Measurements from ENCODE around the gene TRAFD1. TPM values are rescaled to one million over a fixed set of nuclear protein-coding genes. Genes with fewer than 3 reads are reported as not detected.

Gene TRAFD1
- total RNA-seq, 4 donors from 2014 or later, result 8.9 to 17.7 (median 14.5) TPM

- ATAC-seq, result no peak
- Histone ChIP-seq H3K27ac (no peak overlapping the region), H3K27me3 (no peaks in the 10 kb centered on the region), H3K4me3 (no peak overlapping the region), H3K9me3 (no peaks in the 10 kb centered on the region), H3K36me3 (peaks cover 2 to 53% of the 10 kb centered on the region in 2 donors), H3K4me1 (peaks cover 11 to 13% of the 10 kb centered on the region in 2 donors)
- TF ChIP-seq CTCF (IDR thresholded peaks at IDR 0.05 in 4 of 5, conservative IDR thresholded peaks at IDR 0.05 in 1 of 5) (no peak), POLR2A (IDR thresholded peaks at IDR 0.05) (no peak)
- no peak for DNase-seq
- intact Hi-C loops (cut with DNase I; ENCODE audit: low total_unique reads) (no loop called here), in situ Hi-C loops (cut with MboI; ENCODE audit: low sequenced_read_pairs in 4 of 4) (no loop called here)
These were observed 53.4 kb downstream of the TRAFD1 start for GRCh38 chr12:112178796-112179195.

GRCh38 chr12:112179341-112179740 is 54.0 kb downstream of the TRAFD1 start:
- no peak for TF ChIP-seq CTCF (IDR thresholded peaks at IDR 0.05 in 4 of 5, conservative IDR thresholded peaks at IDR 0.05 in 1 of 5)
- no peak for TF ChIP-seq POLR2A (IDR thresholded peaks at IDR 0.05)
- no peak overlapping the region for H3K27ac ChIP-seq
- H3K36me3 ChIP-seq, result peaks cover 2 to 55% of the 10 kb centered on the region in 2 donors
- no peak overlapping the region for H3K4me3 ChIP-seq
- in situ Hi-C loops (cut with MboI; ENCODE audit: low sequenced_read_pairs in 4 of 4), result no loop called here
- H3K27me3 ChIP-seq, result no peaks in the 10 kb centered on the region
- DNase-seq (no peak), ATAC-seq (no peak)
- peaks cover 11 to 16% of the 10 kb centered on the region in 2 donors for H3K4me1 ChIP-seq
- intact Hi-C loops (cut with DNase I; ENCODE audit: low total_unique reads), result no loop called here
- H3K9me3 ChIP-seq, result no peaks in the 10 kb centered on the region

GRCh38 chr12:112179916-112180315 is 54.6 kb downstream of the TRAFD1 start:
- Histone ChIP-seq H3K27ac (no peak overlapping the region), H3K4me3 (no peak overlapping the region), H3K9me3 (no peaks in the 10 kb centered on the region), H3K4me1 (peaks cover 11 to 16% of the 10 kb centered on the region in 2 donors), H3K36me3 (peaks cover 2 to 56% of the 10 kb centered on the region in 2 donors), H3K27me3 (no peaks in the 10 kb centered on the region)
- in situ Hi-C loops (cut with MboI; ENCODE audit: low sequenced_read_pairs in 4 of 4), result no loop called here
- DNase-seq, result no peak
- no peak for ATAC-seq
- intact Hi-C loops (cut with DNase I; ENCODE audit: low total_unique reads), result no loop called here
- no peak for TF ChIP-seq CTCF (IDR thresholded peaks at IDR 0.05 in 4 of 5, conservative IDR thresholded peaks at IDR 0.05 in 1 of 5)
- TF ChIP-seq POLR2A (IDR thresholded peaks at IDR 0.05), result no peak

- no peak for ATAC-seq
These were observed 55.1 kb downstream of the TRAFD1 start for GRCh38 chr12:112180422-112180821.

More at GRCh38 chr12:112180422-112180821, 55.1 kb downstream of the TRAFD1 start:
- TF ChIP-seq POLR2A (IDR thresholded peaks at IDR 0.05) (no peak), CTCF (IDR thresholded peaks at IDR 0.05 in 4 of 5, conservative IDR thresholded peaks at IDR 0.05 in 1 of 5) (no peak)
- no peaks in the 10 kb centered on the region for H3K27me3 ChIP-seq
- no peak overlapping the region for H3K4me3 ChIP-seq
- H3K36me3 ChIP-seq, result peaks cover 2 to 54% of the 10 kb centered on the region in 2 donors
- H3K4me1 ChIP-seq, result peaks cover 11 to 16% of the 10 kb centered on the region in 2 donors
- no peaks in the 10 kb centered on the region for H3K9me3 ChIP-seq
- no peak for DNase-seq
- no peak overlapping the region for H3K27ac ChIP-seq
- in situ Hi-C loops (cut with MboI; ENCODE audit: low sequenced_read_pairs in 4 of 4) (no loop called here), intact Hi-C loops (cut with DNase I; ENCODE audit: low total_unique reads) (no loop called here)
